ENCODE data around the gene ALDH4A1. TPM values are rescaled to one million over a fixed set of nuclear protein-coding genes. Genes with fewer than 3 reads are reported as not detected.

Gene ALDH4A1
- total RNA-seq, 4 donors from 2014 or later: 25.1 to 29.5 (median 27.2) TPM

DNA sequence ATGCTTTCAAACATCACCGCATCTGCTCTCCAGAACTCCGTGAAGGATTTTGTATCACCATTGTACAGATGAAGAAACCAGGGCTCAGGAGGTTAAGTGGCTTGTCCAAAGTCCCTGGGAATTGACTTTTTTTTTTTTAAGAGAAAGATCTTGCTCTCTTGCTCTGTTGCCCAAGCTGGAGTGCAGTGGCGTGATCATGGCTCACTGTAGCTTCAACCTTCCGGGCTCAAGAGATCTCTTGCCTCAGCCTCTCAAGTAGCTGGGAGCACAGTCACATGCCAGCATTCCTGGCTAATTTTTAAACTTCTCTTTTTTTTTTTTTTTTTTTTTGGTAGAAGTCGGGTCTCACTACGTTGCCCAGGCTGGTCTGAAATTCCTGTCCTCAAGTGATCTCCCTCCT is 36.0 kb downstream of the ALDH4A1 start:
- Histone ChIP-seq H3K4me1 (peaks cover 0 to 10% (median 0%) of the 10 kb centered on the region in 4 donors), H3K4me3 (no peak overlapping the region), H3K36me3 (no peaks in the 10 kb centered on the region), H3K27me3 (peaks cover 0 to 19% (median 0%) of the 10 kb centered on the region in 4 donors), H3K27ac (replicated peaks in 1 of 4) (no peak overlapping the region), H3K9me3 (no peaks in the 10 kb centered on the region)
- 92% methylated on average over 6 of the region's 6 CpGs for WGBS
- TF ChIP-seq POLR2A (IDR thresholded peaks at IDR 0.05; ENCODE audit: low read depth) (no peak), POLR2AphosphoS5 (IDR thresholded peaks at IDR 0.05) (no peak), EP300 (IDR thresholded peaks at IDR 0.05) (no peak)
- TF ChIP-seq, protein P1, sequence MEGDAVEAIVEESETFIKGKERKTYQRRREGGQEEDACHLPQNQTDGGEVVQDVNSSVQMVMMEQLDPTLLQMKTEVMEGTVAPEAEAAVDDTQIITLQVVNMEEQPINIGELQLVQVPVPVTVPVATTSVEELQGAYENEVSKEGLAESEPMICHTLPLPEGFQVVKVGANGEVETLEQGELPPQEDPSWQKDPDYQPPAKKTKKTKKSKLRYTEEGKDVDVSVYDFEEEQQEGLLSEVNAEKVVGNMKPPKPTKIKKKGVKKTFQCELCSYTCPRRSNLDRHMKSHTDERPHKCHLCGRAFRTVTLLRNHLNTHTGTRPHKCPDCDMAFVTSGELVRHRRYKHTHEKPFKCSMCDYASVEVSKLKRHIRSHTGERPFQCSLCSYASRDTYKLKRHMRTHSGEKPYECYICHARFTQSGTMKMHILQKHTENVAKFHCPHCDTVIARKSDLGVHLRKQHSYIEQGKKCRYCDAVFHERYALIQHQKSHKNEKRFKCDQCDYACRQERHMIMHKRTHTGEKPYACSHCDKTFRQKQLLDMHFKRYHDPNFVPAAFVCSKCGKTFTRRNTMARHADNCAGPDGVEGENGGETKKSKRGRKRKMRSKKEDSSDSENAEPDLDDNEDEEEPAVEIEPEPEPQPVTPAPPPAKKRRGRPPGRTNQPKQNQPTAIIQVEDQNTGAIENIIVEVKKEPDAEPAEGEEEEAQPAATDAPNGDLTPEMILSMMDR (IDR thresholded peaks at IDR 0.05): no peak
- no peak for DNase-seq (ENCODE audit: extremely low spot score)
- intact Hi-C loops (cut with DNase I): no loop called here

DNA sequence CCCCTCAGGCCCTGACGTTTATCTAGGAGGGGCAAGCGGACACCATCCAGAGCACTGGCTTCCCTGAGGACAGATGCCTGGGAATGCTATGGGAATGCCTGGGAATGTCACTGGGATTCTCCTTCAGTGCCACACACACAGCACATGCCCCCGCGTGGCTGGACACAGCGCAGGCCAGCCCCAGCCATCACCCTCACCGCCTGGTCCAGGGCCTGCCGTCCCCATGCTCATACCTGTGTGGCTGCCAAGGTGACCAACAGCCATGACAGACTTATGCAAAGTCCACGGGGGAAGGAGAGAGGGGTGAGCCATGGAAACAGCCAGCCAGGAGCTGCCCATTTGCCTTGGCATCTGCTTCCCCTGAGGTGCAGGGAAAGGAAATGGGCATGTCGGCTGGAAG is 37.2 kb downstream of the ALDH4A1 start:
- H3K4me3 ChIP-seq: no peak overlapping the region
- WGBS: 89% methylated on average over 5 of the region's 9 CpGs

DNA sequence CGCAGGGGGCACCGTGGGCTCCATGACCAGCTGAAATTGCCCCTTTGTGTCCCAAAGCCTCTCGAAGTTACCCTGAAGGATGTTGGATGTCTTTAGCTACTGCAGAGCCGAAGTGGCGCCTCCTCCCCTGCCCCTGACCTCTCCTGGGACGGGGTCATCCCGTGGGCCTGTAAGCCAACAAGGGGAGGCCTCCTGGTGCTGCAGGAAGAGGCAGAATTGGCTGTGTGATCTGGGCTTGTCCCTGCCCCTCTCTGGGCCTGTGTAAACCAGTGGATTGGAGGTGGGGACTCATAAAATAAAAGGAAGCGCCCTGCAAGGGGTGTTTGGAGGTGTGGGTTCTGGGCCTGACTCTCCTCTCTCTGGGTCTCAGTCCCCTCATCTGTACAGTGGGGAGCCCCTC is 40.8 kb downstream of the ALDH4A1 start:
- no peaks in the 10 kb centered on the region for H3K9me3 ChIP-seq
- H3K4me3 ChIP-seq: no peak overlapping the region
- intact Hi-C loops (cut with DNase I): no loop called here
- H3K4me1 ChIP-seq: no peaks in the 10 kb centered on the region
- TF ChIP-seq EP300 (IDR thresholded peaks at IDR 0.05): no peak
- TF ChIP-seq POLR2A (IDR thresholded peaks at IDR 0.05; ENCODE audit: low read depth): no peak
- no peak for TF ChIP-seq POLR2AphosphoS5 (IDR thresholded peaks at IDR 0.05)
- TF ChIP-seq, protein P1 (IDR thresholded peaks at IDR 0.05): no peak
- H3K27me3 ChIP-seq: peaks cover 0 to 10% (median 0%) of the 10 kb centered on the region in 4 donors
- no peak for DNase-seq (ENCODE audit: extremely low spot score)
- H3K27ac ChIP-seq (replicated peaks in 1 of 4): no peak overlapping the region
- no peaks in the 10 kb centered on the region for H3K36me3 ChIP-seq
- WGBS: 47% methylated on average over 6 of the region's 8 CpGs

More for the DNA sequence above, 37.2 kb downstream of the ALDH4A1 start:
- Histone ChIP-seq H3K36me3 (no peaks in the 10 kb centered on the region), H3K27me3 (peaks cover 0 to 19% (median 0%) of the 10 kb centered on the region in 4 donors), H3K4me1 (peaks cover 0 to 4% (median 0%) of the 10 kb centered on the region in 4 donors), H3K9me3 (no peaks in the 10 kb centered on the region), H3K27ac (replicated peaks in 1 of 4) (no peak overlapping the region)
- intact Hi-C loops (cut with DNase I): no loop called here
- TF ChIP-seq, protein P1 (IDR thresholded peaks at IDR 0.05): no peak
- TF ChIP-seq EP300 (IDR thresholded peaks at IDR 0.05) (no peak), POLR2A (IDR thresholded peaks at IDR 0.05; ENCODE audit: low read depth) (no peak), POLR2AphosphoS5 (IDR thresholded peaks at IDR 0.05) (no peak)
- DNase-seq (ENCODE audit: extremely low spot score): no peak

DNA sequence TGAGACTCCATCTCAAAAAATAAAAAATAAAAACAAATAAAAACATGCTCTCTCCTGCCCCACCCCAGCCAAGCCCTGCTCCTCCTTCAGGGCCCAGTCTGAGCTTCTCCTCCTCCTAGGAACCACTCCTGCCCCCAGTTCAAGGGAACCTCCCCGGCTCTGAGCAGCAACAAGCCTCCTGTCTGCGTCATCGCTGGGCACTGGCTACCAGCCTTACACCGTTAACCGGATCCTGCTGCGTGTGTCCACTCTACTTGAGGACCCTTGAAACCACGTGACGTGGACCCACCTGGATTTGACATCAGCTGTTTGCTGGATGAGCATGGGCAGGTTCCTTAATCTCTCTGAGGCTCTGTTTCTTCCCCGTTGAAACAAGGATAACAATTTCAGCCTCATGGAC is 41.3 kb downstream of the ALDH4A1 start:
- TF ChIP-seq EP300 (IDR thresholded peaks at IDR 0.05) (no peak), POLR2AphosphoS5 (IDR thresholded peaks at IDR 0.05) (no peak), POLR2A (IDR thresholded peaks at IDR 0.05; ENCODE audit: low read depth) (no peak)
- TF ChIP-seq, protein P1 (IDR thresholded peaks at IDR 0.05): no peak
- Histone ChIP-seq H3K9me3 (no peaks in the 10 kb centered on the region), H3K27me3 (peaks cover 0 to 10% (median 0%) of the 10 kb centered on the region in 4 donors), H3K36me3 (no peaks in the 10 kb centered on the region), H3K4me3 (no peak overlapping the region), H3K4me1 (no peaks in the 10 kb centered on the region), H3K27ac (replicated peaks in 1 of 4) (no peak overlapping the region)
- intact Hi-C loops (cut with DNase I): no loop called here
- WGBS: 80% methylated on average over 9 of the region's 9 CpGs
- DNase-seq (ENCODE audit: extremely low spot score): no peak

DNA sequence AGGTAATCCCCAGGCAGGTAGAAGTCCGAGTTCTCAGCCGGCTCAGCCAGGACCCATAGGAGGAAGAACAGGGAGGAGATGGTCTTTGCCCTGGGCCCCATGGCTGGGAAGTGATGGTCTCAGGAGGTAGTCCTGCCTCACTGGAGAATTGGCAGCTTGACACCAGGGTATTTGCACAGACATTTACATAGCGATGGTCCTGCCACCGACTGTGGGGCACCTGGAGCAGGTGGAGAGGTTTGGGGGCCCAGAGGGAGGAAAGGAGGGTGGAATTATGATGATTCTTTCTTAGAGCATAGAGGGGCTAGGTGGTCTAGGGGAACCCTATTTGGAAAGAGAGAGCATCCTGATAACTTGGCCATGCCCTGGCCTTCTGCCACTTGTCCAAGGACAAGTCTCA is 42.8 kb downstream of the ALDH4A1 start, which contains the start of gene TAS1R2:
Gene TAS1R2 (minus strand): TSS at position 101 of the 400 bp plus-strand sequence. CDS start 0 bp downstream, at position 101.
- 62% methylated on average over 4 of the region's 4 CpGs for WGBS

More for the DNA sequence above, 42.8 kb downstream of the ALDH4A1 start, which contains the start of gene TAS1R2:
- DNase-seq (ENCODE audit: extremely low spot score): no peak
- no peaks in the 10 kb centered on the region for H3K36me3 ChIP-seq
- no peaks in the 10 kb centered on the region for H3K9me3 ChIP-seq
- peaks cover 0 to 7% (median 0%) of the 10 kb centered on the region in 4 donors for H3K27me3 ChIP-seq
- TF ChIP-seq POLR2A (IDR thresholded peaks at IDR 0.05; ENCODE audit: low read depth) (no peak), EP300 (IDR thresholded peaks at IDR 0.05) (no peak), POLR2AphosphoS5 (IDR thresholded peaks at IDR 0.05) (no peak)
- TF ChIP-seq, protein P1 (IDR thresholded peaks at IDR 0.05): no peak
- intact Hi-C loops (cut with DNase I): no loop called here
- H3K4me3 ChIP-seq: no peak within 1 kb of the TSS
- H3K4me1 ChIP-seq: no peaks in the 10 kb centered on the region
- no peak within 1 kb of the TSS for H3K27ac ChIP-seq (replicated peaks in 1 of 4)

All from esophagus muscularis mucosa (tissue), 4 donors.